SKM-1 treated with dmso at 0.1 percent for 144 hours (cell line): ENCODE results near the gene NRG2.

Experiments
- DNase-seq: peaks from one replicate; lab custom pipeline; 2025; ENCODE audit not compliant: unreplicated experiment; lab: John Stamatoyannopoulos, UW

Gene NRG2

GRCh38 chr5:139910901-139911300, 132.2 kb downstream of the NRG2 start:
- DNase-seq, result no peak

DNA sequence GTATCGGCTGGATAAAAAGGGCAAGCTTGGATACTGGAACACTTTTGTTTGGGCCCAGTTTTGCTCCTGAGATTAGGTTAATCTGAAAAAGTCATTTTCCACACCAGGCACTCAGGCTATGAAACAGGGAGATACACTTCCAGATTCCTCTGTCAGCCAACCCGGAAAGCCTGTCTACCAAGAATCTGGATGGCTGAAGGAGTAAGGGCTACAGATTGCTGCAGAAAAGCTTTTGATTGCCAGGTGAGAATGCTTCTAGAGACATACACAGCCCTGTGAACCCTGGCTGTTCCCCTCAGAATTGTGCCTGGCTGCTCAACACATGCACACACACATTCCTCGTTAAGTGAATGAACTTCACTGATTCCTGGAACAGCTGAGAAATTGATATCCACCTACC, 133.1 kb downstream of the NRG2 start:
- no peak for DNase-seq

DNA sequence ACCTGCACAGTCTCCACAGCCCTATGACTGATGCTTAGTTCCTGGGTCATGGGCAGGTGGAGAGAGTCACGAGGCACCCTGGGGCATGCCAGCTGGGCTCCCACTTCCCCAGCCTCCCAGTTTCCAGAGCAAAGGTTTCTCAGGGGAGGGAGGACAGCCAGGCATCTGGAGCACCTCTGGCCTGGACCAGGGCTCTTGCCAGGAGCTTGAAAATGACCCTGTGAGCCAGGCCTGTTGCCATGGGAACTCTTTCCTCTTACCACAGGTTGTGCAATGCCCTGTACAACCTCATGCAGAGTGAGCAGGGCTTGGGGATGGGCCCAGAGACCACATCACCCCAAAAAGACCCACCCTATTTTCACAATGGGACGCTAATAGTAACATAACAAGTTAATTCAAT, 134.3 kb downstream of the NRG2 start:
- peak; percentile 59 for DNase-seq

GRCh38 chr5:139906661-139907060, 136.4 kb downstream of the NRG2 start:
- DNase-seq, result no peak

- DNase-seq, result no peak
Observed at GRCh38 chr5:139904816-139905661, 138.1 kb downstream of the NRG2 start.

DNA sequence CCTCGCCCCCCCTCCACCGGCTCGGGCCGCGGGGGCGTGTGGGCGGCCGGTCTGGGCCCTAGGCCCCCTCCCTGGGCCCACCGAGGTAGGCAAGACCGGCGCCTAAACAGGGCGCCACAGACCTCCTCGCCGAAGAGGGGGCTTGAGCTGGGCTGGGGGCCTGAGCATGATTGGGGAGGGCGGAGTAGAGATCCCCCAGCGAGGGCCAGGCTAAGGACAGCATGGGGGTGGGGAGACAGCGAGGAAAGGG, 138.6 kb downstream of the NRG2 start:
- no peak for DNase-seq

- no peak for DNase-seq
Observed at GRCh38 chr5:139903795-139904565, 139.1 kb downstream of the NRG2 start.

DNA sequence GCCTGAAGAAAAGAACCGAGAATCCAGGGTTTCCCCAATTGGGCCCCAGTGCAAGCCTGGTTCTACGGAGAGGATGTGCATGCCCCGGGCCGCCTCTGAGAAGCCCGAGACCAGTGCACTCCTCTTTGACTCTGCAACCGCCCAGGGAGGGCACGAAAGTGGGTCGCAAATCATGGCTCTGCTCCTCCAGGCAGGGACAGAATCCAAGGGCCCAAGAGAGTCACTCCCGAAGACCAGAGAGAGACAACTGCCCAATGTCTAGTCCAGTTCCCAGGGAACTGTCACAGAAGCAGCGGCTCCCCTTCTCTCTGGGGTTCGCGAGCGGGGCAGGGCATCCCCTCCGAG, 139.7 kb downstream of the NRG2 start:
- no peak for DNase-seq

- DNase-seq, result no peak
Observed at GRCh38 chr5:139901986-139902385, 141.1 kb downstream of the NRG2 start.

DNA sequence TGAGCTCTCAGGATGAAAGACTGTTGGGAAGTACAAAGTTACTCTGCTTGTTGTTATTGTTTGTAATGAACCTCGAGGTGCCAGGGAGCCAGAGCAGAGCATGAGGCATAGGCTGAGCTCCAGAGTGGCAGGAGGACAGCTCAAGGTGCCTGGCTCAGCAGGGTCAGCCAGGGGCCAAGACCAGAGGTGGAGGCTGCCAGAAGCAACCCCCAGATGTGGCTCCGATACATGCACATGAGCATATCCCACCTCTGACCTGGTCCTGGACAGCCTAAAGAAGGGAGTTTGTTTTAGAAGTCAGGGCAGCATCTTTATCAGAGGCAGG, 141.9 kb downstream of the NRG2 start:
- no peak for DNase-seq

- no peak for DNase-seq
Observed at GRCh38 chr5:139900546-139901250, 142.4 kb downstream of the NRG2 start.

DNA sequence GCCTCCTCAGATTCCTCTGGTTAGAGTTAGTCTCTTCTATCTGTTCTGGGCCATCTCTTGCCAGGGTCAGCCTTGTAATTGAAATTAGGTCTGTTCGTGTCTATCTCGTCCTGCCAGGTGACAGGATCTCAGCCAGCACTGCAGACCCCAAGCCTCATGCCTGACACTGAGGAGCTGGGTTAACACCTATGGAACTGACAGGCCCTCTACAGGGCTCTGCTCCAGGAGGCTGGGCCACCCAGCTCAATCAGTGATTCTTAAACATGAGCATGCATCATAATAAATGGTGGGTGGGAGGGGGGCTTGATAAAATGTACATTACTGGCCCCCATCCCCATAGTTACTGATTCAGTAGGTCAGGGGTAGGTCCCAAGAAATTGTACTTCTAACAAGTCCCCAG, 144.1 kb downstream of the NRG2 start:
- DNase-seq, result no peak

DNA sequence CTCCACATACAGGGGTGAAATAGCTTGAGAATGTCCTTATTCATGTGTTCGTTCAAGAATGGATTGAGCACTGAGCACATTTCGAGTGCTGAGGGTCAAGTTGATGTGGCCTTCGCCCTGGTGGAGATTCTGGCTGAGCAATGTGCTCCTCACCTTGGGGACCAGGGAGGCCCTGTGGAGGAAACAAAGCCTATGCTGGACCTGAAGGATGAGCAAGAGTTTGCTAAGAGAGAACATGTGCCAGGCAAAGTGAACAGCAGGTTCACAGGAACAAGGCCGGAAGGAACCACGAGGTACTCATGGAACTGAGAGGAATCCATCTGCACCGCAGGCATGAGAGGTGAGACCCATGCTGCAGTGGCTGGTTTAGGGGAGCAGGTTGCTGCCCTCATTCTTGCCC, 145.1 kb downstream of the NRG2 start:
- no peak for DNase-seq

GRCh38 chr5:139897342-139897741, 145.8 kb downstream of the NRG2 start:
- DNase-seq, result no peak

DNA sequence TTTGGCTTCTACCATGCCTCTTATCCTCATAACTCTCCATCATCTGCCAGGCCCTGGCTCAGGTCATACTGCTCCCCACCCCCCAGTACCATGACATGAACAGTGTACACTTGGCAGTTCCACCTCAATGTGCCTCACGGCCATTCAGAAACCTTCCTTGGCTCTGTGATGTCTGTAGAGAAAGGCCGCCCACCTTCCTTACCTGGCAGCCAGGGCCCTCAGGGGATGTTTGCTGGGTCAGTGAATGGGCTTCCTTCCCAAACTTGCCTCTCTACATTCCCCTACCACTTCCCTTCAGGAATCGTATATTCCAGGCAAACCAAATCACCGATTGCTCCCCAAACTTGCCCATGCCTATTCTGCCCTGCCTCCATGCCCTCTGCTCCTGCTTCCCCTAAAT, 146.4 kb downstream of the NRG2 start:
- DNase-seq, result no peak

DNA sequence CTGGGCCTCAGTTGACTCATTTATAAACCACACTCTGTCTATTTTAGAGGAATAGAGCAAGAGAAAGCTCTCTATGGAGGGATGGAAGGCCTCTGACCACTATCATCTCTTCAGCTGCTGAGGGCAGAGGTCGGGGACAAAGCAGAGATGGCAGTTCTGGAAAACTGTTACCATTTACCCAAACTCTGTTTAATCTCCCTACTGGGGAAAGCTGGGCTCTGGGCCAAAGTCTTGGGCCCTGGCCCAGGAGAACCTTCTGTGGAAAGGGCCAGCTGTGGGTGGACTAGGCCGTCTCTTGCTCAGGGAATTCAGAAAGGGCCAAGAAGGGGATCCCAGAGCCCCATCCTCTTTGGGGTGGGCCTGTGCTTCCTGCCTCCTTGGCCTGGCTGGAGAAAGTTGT, 147.5 kb downstream of the NRG2 start:
- no peak for DNase-seq

DNA sequence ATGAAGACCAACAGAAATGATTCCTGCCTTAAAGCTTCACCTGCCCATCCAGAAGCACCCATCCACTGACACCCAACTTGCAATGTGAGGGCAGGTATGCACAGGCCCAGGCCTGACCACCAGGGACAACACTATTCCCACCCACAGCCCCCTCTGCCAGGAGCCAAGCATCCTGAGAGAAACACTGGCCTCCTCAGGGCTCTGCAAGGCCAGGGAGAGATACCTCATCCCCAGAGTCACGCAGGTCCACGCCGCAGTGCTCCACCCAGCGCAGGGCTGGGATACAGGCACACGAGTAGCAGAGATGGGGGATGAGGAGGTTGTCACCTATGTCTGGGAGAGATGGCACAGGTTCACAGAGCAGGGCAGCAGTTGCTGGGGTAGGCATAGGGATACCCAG, 148.1 kb downstream of the NRG2 start:
- no peak for DNase-seq

- no peak for DNase-seq
Observed at GRCh38 chr5:139893873-139894272, 149.2 kb downstream of the NRG2 start.

DNA sequence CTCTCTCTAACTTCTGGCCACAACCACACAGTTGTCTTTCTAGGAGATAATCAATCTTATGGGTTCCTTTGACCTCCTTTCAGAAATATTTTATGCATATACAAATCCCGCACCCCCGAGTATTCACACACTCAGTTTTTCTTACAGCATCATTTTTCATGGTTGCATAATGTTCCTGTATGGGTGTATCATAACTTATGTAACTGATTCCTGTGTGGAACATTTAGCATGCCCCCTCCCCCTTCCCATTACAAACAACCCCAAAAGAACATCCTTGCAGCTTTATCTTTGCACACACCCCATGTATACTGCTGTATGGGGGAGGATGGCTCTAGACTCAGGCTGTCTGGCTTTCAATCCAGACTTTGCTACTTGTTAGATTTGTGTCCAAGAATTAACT, 153.7 kb downstream of the NRG2 start:
- no peak for DNase-seq

DNA sequence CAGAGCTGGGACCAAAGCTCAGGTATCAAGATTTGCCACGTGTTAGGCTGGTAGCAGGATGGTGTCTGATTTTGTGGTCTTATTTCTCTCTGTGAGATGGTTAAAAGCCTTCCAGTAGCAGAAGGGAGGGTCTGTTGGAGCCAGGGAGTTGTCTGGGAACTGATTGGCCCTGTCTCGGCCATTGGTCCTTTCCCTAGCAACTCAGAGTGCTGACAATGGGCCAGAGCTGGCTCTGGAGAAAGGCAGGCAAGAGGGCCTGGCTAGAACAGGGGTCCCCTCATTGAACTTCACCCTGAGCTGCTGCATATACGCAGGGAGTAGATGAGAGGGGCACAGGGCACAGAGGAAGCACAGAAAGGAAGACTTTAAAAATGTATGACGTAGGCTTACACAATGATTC, 154.7 kb downstream of the NRG2 start:
- DNase-seq, result no peak

DNA sequence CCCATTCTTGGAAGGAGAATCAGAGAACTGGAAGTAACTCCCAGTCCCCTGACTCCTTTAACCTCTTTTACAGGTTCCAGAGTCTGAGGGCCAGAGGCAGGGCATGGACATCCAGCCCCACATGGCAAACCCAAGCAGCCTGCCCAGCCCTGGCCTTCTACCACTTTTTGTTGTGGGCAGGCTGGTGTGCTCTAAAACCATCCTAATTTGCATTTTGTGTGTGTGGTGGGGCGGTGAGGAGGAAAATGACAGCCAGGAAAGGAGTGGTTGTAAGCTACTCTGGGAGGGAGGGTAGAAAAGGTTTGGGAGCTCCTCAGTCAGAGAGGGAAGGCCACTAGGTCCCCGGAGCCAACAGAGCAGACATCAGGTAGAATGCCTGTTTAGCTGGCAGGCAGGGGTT, 156.9 kb downstream of the NRG2 start:
- DNase-seq, result no peak

DNA sequence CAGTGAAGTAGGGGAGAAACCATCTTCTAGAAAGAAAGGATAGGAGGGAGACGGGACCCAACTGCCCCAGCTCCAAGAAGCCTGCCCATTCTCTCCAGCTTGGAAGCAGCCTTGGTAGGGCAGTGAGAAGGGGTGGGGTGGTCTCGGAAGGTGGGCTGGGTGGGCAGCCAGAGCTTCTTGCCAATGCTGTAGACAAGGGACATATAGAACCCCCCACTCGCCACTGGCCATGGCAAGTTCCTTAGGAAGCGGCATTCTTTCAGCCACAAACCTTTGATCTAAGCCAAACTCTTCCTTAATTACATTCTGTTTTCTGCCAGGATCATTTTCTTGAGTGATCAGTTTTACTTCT, 157.3 kb downstream of the NRG2 start:
- no peak for DNase-seq
